Sigmoid colon (tissue), 7 donors: ENCODE measurements around the gene FAM89A. TPM values are rescaled to one million over a fixed set of nuclear protein-coding genes. Genes with fewer than 3 reads are reported as not detected.

Experiments used
- DNase-seq: peaks from one replicate; pipeline ENCODE4 v3.0.0-alpha.2; 2019
- H3K27ac ChIP-seq, 4 donors: fragments of 200-600 bp; sonication (generic); one replicate each; pipeline ENCODE4 v1.5.1; 2016 to 2019; ENCODE audit warnings: mild to moderate bottlenecking in 1 of 4
- H3K27me3 ChIP-seq, 3 donors: fragments of 200-600 bp; sonication (generic); one replicate each; pipeline ENCODE4 v1.5.1; 2019; ENCODE audit warnings: mild to moderate bottlenecking in 1 of 3
- H3K36me3 ChIP-seq, 4 donors: fragments of 200-600 bp; sonication (generic); one replicate each; pipeline ENCODE4 v1.5.1; 2016 to 2019
- H3K4me1 ChIP-seq, 4 donors: fragments of 200-600 bp; sonication (generic); one replicate each; pipeline ENCODE4 v1.5.1; 2017 to 2019
- H3K4me3 ChIP-seq, 4 donors: fragments of 200-600 bp; sonication (generic); one replicate each; pipeline ENCODE4 v1.5.1; 2017 to 2019; ENCODE audit warnings: mild to moderate bottlenecking in 2 of 4, moderate library complexity in 1 of 4
- H3K9me3 ChIP-seq, 4 donors: fragments of 200-600 bp in 3 of 4; sonication (generic) in 3 of 4; one replicate each; pipeline versions ENCODE4 v1.5.1 to v1.6.1; 2013 to 2019
- CTCF ChIP-seq, 4 experiments: fragments of 450-650 bp in 3 of 4; fragments of 200-600 bp in 1 of 4; IDR thresholded peaks; one replicate each; pipeline ENCODE4 v1.5.1; 2016 to 2019; ENCODE audit warnings: antibody characterized with exemption in 4 of 4, mild to moderate bottlenecking in 3 of 4, moderate library complexity in 2 of 4
- EP300 ChIP-seq, 4 donors: sonication (generic); formaldehyde crosslinking; IDR thresholded peaks; one replicate each; pipeline ENCODE4 v1.6.1; 2017; ENCODE audit warnings: antibody characterized with exemption in 4 of 4
- POLR2A ChIP-seq, 2 donors: fragments of 450-650 bp; IDR thresholded peaks; one replicate each; pipeline ENCODE4 v1.6.1; 2016; ENCODE audit warnings: antibody characterized with exemption in 2 of 2, mild to moderate bottlenecking in 2 of 2, moderate library complexity in 2 of 2
- POLR2AphosphoS5 ChIP-seq, 4 donors: sonication (generic); formaldehyde crosslinking; IDR thresholded peaks; one replicate each; pipeline ENCODE4 v1.6.1; 2017; ENCODE audit warnings: antibody characterized with exemption in 4 of 4
- WGBS, 2 donors: extraction: QIAGEN DNeasy Blood & Tissue Kit; methylation state at CpG; one replicate each; pipeline ENCODE4 v1.1.7; 2013; 5-methylcytosine and 5-hydroxymethylcytosine counted together
- intact Hi-C: fragments of 100-400 bp; cut with DNase I; formaldehyde crosslinking; loops from one replicate; pipeline ENCODE4 v1.15.1; 2023
- polyA plus RNA-seq, 3 donors: library from polyadenylated mRNA; stranded (reverse); fragments of 200-250 nt; gene quantifications; one replicate each; pipeline ENCODE4 v1.2.3, GENCODE V29; 2013
- total RNA-seq, 4 donors: library from RNA; depleted of rRNA; stranded (reverse); fragments of >200 nt; gene quantifications; one replicate each; pipeline ENCODE4 v1.1.0, GENCODE V29; 2016
- donor health status: healthy with polysubstance abuse.
- donor health status: Bipolar disorder and iron deficiency.
- donor health status: healthy.

FAM89A gene
- total and polyA plus RNA-seq, 7 donors = 2.3 to 9.9 (median 5.8) TPM

DNA sequence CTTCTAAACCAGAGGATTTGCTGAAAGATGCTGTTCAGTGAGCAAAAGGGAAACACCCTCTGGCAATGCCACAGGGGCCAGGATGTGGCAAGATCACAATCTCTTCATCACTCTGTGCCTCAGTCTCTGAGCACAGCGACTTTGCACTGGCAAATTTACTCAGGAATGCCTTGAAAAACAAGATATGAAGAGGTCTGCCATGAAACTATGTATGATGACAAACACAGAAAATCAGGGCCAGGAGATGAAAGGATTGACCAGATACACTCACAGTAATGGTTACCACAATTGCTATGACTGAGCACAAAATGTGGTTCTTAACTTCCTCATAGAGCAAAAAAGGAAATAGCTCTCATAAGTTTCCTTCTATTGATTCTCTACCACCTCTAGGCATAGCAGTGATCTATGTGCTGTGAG lies 67.2 kb downstream of the FAM89A start:
- H3K27ac ChIP-seq = no peak overlapping the region
- H3K4me3 ChIP-seq = no peak overlapping the region
- peaks cover 0 to 8% (median 0%) of the 10 kb centered on the region in 4 donors for H3K36me3 ChIP-seq
- H3K27me3 ChIP-seq = no peaks in the 10 kb centered on the region
- H3K4me1 ChIP-seq = peaks cover 0 to 11% (median 7%) of the 10 kb centered on the region in 4 donors
- H3K9me3 ChIP-seq = no peaks in the 10 kb centered on the region
- DNase-seq = no peak
- TF ChIP-seq EP300 (IDR thresholded peaks at IDR 0.05) (no peak), POLR2A (IDR thresholded peaks at IDR 0.05) (no peak), CTCF (IDR thresholded peaks at IDR 0.05) (no peak), POLR2AphosphoS5 (IDR thresholded peaks at IDR 0.05) (no peak)
- 39 to 80% methylated on average over 1 of the region's 1 CpG for WGBS, 2 donors
- intact Hi-C loops = loop anchor here (10.0 kb wide), 1 partner anchor 272 kb away; the partner anchor contains the start of gene GNPAT

- Histone ChIP-seq H3K9me3 (no peaks in the 10 kb centered on the region), H3K36me3 (peaks cover 0 to 8% (median 0%) of the 10 kb centered on the region in 4 donors), H3K4me3 (no peak overlapping the region), H3K27ac (no peak overlapping the region), H3K4me1 (peaks cover 0 to under 1% (median 0%) of the 10 kb centered on the region in 4 donors), H3K27me3 (no peaks in the 10 kb centered on the region)
- intact Hi-C loops = loop anchor here (10.0 kb wide), 1 partner anchor 273 kb away; the partner anchor contains the start of gene GNPAT
- DNase-seq = no peak
- TF ChIP-seq POLR2AphosphoS5 (IDR thresholded peaks at IDR 0.05) (no peak), POLR2A (IDR thresholded peaks at IDR 0.05) (no peak), CTCF (IDR thresholded peaks at IDR 0.05) (no peak), EP300 (IDR thresholded peaks at IDR 0.05) (no peak)
Measured at GRCh38 chr1:230971771-230972170, 68.3 kb downstream of the FAM89A start.

GRCh38 chr1:230970432-230970831 lies 69.6 kb downstream of the FAM89A start:
- WGBS, 2 donors = 87 to 89% methylated on average over 5 of the region's 5 CpGs
- no peaks in the 10 kb centered on the region for H3K27me3 ChIP-seq
- DNase-seq = no peak

More at GRCh38 chr1:230970432-230970831, 69.6 kb downstream of the FAM89A start:
- Histone ChIP-seq H3K36me3 (no peaks in the 10 kb centered on the region), H3K4me3 (no peak overlapping the region), H3K27ac (no peak overlapping the region), H3K9me3 (no peaks in the 10 kb centered on the region), H3K4me1 (no peaks in the 10 kb centered on the region)
- intact Hi-C loops = loop anchor here (10.0 kb wide), 1 partner anchor 274 kb away; the partner anchor contains the start of gene GNPAT
- TF ChIP-seq CTCF (IDR thresholded peaks at IDR 0.05) = no peak
- TF ChIP-seq POLR2A (IDR thresholded peaks at IDR 0.05) = no peak
- TF ChIP-seq EP300 (IDR thresholded peaks at IDR 0.05) = no peak
- TF ChIP-seq POLR2AphosphoS5 (IDR thresholded peaks at IDR 0.05) = no peak

Other genes with a start within 250 kb of the FAM89A start
- 10 to 100 TPM; 42.1 to 63.5 (median 55.5) TPM for gene C1orf198, start 171.7 kb downstream of the FAM89A start, total RNA-seq
- gene C1orf198, start 171.7 kb downstream of the FAM89A start, polyA plus RNA-seq = 10 to 100 TPM in 1 of 3 donors, 1 to 10 TPM in 2; 4.9 to 11.7 (median 6.6) TPM
- gene TTC13, start 61.4 kb downstream of the FAM89A start, total RNA-seq = 10 to 100 TPM in 3 of 4 donors, 1 to 10 TPM in 1; 7.3 to 19.7 (median 16.3) TPM
- gene TTC13, start 61.4 kb downstream of the FAM89A start, polyA plus RNA-seq = 10 to 100 TPM in 1 of 3 donors, 1 to 10 TPM in 2; 3.0 to 13.6 (median 3.5) TPM
- 10 to 100 TPM; 19.7 to 32.1 (median 22.8) TPM for gene ARV1, start 61.2 kb downstream of the FAM89A start, total RNA-seq
- gene ARV1, start 61.2 kb downstream of the FAM89A start, polyA plus RNA-seq = 10 to 100 TPM; 15.5 to 30.7 (median 20.4) TPM
- gene TRIM67, start 121.8 kb upstream of the FAM89A start, total RNA-seq = under 1 TPM in 3 of 4 donors, not detected in 1; under 0.01 to 0.36 (median 0.28) TPM
- gene TRIM67, start 121.8 kb upstream of the FAM89A start, polyA plus RNA-seq = under 1 TPM; under 0.01 to 0.09 (median under 0.01) TPM
- 10 to 100 TPM; 45.9 to 58.9 (median 50.5) TPM for gene GNPAT, start 201.0 kb upstream of the FAM89A start, total RNA-seq
- 10 to 100 TPM; 29.4 to 34.0 (median 29.9) TPM for gene GNPAT, start 201.0 kb upstream of the FAM89A start, polyA plus RNA-seq